A673 (cell line): ENCODE results near the gene CCDC78. TPM values are rescaled to one million over a fixed set of nuclear protein-coding genes. Genes with fewer than 3 reads are reported as not detected.

Source experiments
- BruUV-seq: library from RNA; stranded (reverse); fragments of 400-500 nt; replicated peaks from 2 replicates; lab custom pipeline; 2021; lab: Mats Ljungman, UMichigan
- CTCF ChIA-PET: fragments of 300-600 bp; sonication (Branson Sonifier 250); formaldehyde crosslinking; loops from one replicate; lab custom pipeline; 2022; ENCODE audit warnings: antibody characterized with exemption; lab: Charles Lee
- POLR2A ChIA-PET: fragments of 300-600 bp; sonication (Branson Sonifier 250); formaldehyde crosslinking; loops from one replicate; lab custom pipeline; 2022; ENCODE audit warnings: antibody characterized with exemption; ENCODE audit not compliant: low non-redundant PET; lab: Charles Lee
- DNase-seq: peaks from one replicate; pipeline ENCODE4 v3.0.0-alpha.2; 2015; ENCODE audit warnings: low spot score
- H3K27ac ChIP-seq: fragments of 200-600 bp; sonication (generic); 2 replicates; pipeline ENCODE4 v1.5.1; 2016; ENCODE audit warnings: mixed run types, low read depth, mild to moderate bottlenecking, mixed read lengths, antibody characterized with exemption, low read length; ENCODE audit not compliant: poor library complexity, severe bottlenecking
- H3K27me3 ChIP-seq: fragments of 200-600 bp; sonication (generic); replicated peaks from 2 replicates; pipeline ENCODE4 v1.6.1; 2017; ENCODE audit warnings: mixed run types, low read depth, mild to moderate bottlenecking, mixed read lengths, antibody characterized with exemption, low read length; ENCODE audit not compliant: insufficient read depth, poor library complexity
- H3K36me3 ChIP-seq: fragments of 200-600 bp; sonication (generic); 2 replicates; pipeline ENCODE4 v1.6.1; 2016; ENCODE audit warnings: mixed run types, mild to moderate bottlenecking, mixed read lengths, antibody characterized with exemption, low read length; ENCODE audit not compliant: insufficient read depth, poor library complexity, severe bottlenecking
- H3K4me1 ChIP-seq: fragments of 200-600 bp; sonication (generic); 2 replicates; pipeline ENCODE4 v1.6.1; 2017; ENCODE audit warnings: mixed run types, mild to moderate bottlenecking, mixed read lengths, antibody characterized with exemption, low read length; ENCODE audit not compliant: insufficient read depth, poor library complexity, severe bottlenecking
- H3K4me3 ChIP-seq: fragments of 200-600 bp; sonication (generic); 2 replicates; pipeline ENCODE4 v1.5.1; 2016; ENCODE audit warnings: low read depth, mixed run types, mild to moderate bottlenecking, mixed read lengths, low read length; ENCODE audit not compliant: poor library complexity, severe bottlenecking
- H3K9me3 ChIP-seq: fragments of 200-600 bp; sonication (generic); 2 replicates; pipeline ENCODE4 v1.6.1; 2016; ENCODE audit warnings: mixed run types, low read depth, mild to moderate bottlenecking, mixed read lengths, antibody characterized with exemption, low read length; ENCODE audit not compliant: poor library complexity, severe bottlenecking
- CTCF ChIP-seq: fragments of 300-800, 200-600 bp; sonication (generic); conservative IDR thresholded peaks from 2 replicates; pipeline ENCODE4 v1.5.1; 2017; ENCODE audit warnings: low read depth, mild to moderate bottlenecking, antibody characterized with exemption, low read length, moderate library complexity, mixed read lengths
- EZH2 ChIP-seq: fragments of 200-600 bp; sonication (generic); IDR thresholded peaks from 2 replicates; pipeline ENCODE4 v1.6.1; 2017; ENCODE audit warnings: borderline replicate concordance, low read depth, mild to moderate bottlenecking, mixed read lengths, antibody characterized with exemption, low read length; ENCODE audit not compliant: poor library complexity, severe bottlenecking
- intact Hi-C: fragments of 100-400 bp; cut with micrococcal nuclease; formaldehyde crosslinking; loops from one replicate; pipeline ENCODE4 v1.10.0; 2022; ENCODE audit not compliant: unreplicated experiment
- total RNA-seq: library from RNA; stranded (reverse); gene quantifications from 2 replicates; pipeline ENCODE4 v1.2.3, GENCODE V29; 2021

CCDC78 gene
- total RNA-seq, 1 experiment from 2014 or later, result 0.28 TPM

GRCh38 chr16:724188-725040, 1.8 kb downstream of the CCDC78 start:
- Histone ChIP-seq H3K4me1 (peaks cover 19% of the 10 kb centered on the region), H3K9me3 (no peaks in the 10 kb centered on the region), H3K27ac (no peak overlapping the region), H3K36me3 (no peaks in the 10 kb centered on the region), H3K4me3 (no peak overlapping the region), H3K27me3 (no peaks in the 10 kb centered on the region)
- intact Hi-C loops, result no loop called here
- ChIA-PET POLR2A (no interaction called here), CTCF (interaction anchor here (0.6 kb wide), 1 partner anchor 29 kb away, joined by 3 read pairs; no protein-coding TSS in a partner anchor)
- BruUV-seq, result no TSS peak
- DNase-seq, result no peak
- no peak for TF ChIP-seq CTCF

- Histone ChIP-seq H3K27me3 (no peaks in the 10 kb centered on the region), H3K4me1 (peaks cover 19% of the 10 kb centered on the region), H3K36me3 (no peaks in the 10 kb centered on the region), H3K9me3 (no peaks in the 10 kb centered on the region), H3K4me3 (no peak overlapping the region), H3K27ac (no peak overlapping the region)
- no TSS peak for BruUV-seq
- ChIA-PET CTCF (no interaction called here), POLR2A (interaction anchor here (0.5 kb wide), 1 partner anchor 1243 kb away, joined by 3 read pairs; no protein-coding TSS in a partner anchor)
- intact Hi-C loops, result no loop called here
- TF ChIP-seq CTCF (no peak), EZH2 (no peak)
- DNase-seq, result no peak
Observed at GRCh38 chr16:723695-724094, 2.5 kb downstream of the CCDC78 start.

GRCh38 chr16:722835-723633, 3.2 kb downstream of the CCDC78 start:
- intact Hi-C loops, result no loop called here
- H3K27ac ChIP-seq, result no peak overlapping the region
- no peaks in the 10 kb centered on the region for H3K36me3 ChIP-seq
- peaks cover 2% of the 10 kb centered on the region for H3K27me3 ChIP-seq
- ChIA-PET POLR2A (interaction anchor here (0.5 kb wide), 1 partner anchor 1243 kb away, joined by 3 read pairs; no protein-coding TSS in a partner anchor), CTCF (no interaction called here)
- H3K4me3 ChIP-seq, result no peak overlapping the region
- no peak for TF ChIP-seq CTCF
- no peak for TF ChIP-seq EZH2
- peaks cover 15% of the 10 kb centered on the region for H3K4me1 ChIP-seq
- DNase-seq, result no peak
- no peaks in the 10 kb centered on the region for H3K9me3 ChIP-seq
- BruUV-seq, result no TSS peak
